ENCODE results near the gene LHFPL4. TPM values are rescaled to one million over a fixed set of nuclear protein-coding genes. Genes with fewer than 3 reads are reported as not detected.
"Not testable (repeated sequence)": the region's sequence is repeated elsewhere in the genome, so short reads cannot be mapped to it uniquely, and the experiment has no call there.

The LHFPL4 gene
- total RNA-seq, 1 experiment from 2014 or later = not detected

DNA sequence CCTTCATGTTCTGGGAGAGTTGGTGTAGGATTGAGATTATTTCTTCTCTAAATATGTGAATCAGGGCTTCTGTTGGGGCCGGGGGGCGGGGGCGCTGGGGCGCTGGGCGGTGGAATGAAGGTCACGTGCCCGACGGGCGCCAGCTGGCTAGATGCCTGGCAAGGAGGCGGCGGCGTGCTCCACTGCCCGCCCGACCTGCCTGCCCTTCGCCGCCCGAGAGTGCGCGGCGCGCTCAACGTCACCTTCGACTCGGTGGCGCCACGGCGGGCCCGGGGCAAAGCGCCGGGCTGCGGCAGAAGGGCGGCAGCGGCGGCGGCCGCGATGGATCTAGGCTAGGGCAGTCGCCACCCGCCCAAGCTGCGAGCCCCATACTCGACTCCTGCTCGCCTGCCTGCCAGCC, 47.0 kb upstream of the LHFPL4 start:
- Histone ChIP-seq H3K9ac (ENCODE audit: low read length) (no peak overlapping the region), H3K4me3 (ENCODE audit: low read length) (peak overlapping the region; percentile 21; the same call in 1 of the 2 replicates), H3K27me3 (ENCODE audit: low read length) (no peaks in the 10 kb centered on the region), H3K27ac (ENCODE audit: low read length) (no peak overlapping the region), H3K9me2 (replicated peaks; ENCODE audit: low read length) (no peaks in the 10 kb centered on the region), H3F3A (ENCODE audit: low read length, unreplicated experiment) (no peaks in the 10 kb centered on the region), H3K9me3 (ENCODE audit: low read length) (peaks cover 12% of the 10 kb centered on the region), H3K36me3 (ENCODE audit: low read depth, low read length) (no peaks in the 10 kb centered on the region), H3K4me2 (ENCODE audit: low read length) (peak overlapping the region; percentile 34; the same call in 1 of the 2 replicates), H3K4me1 (ENCODE audit: insufficient read depth, low read length) (no peaks in the 10 kb centered on the region), H4K20me1 (ENCODE audit: low read length) (no peaks in the 10 kb centered on the region), H2AFZ (ENCODE audit: low read length) (peak overlapping the region; percentile 61), H3K79me2 (ENCODE audit: low read length) (no peaks in the 10 kb centered on the region)
- no peak for DNase-seq
- POLR2A ChIA-PET (ENCODE audit: unreplicated experiment) = no interaction called here
- TF ChIP-seq EZH2 (IDR thresholded peaks at IDR 0.05; ENCODE audit: low read length, unreplicated experiment) (no peak), EZH2phosphoT487 (IDR thresholded peaks at IDR 0.05; ENCODE audit: borderline replicate concordance, low read length) (no peak)
- TF ChIP-seq, protein P1, sequence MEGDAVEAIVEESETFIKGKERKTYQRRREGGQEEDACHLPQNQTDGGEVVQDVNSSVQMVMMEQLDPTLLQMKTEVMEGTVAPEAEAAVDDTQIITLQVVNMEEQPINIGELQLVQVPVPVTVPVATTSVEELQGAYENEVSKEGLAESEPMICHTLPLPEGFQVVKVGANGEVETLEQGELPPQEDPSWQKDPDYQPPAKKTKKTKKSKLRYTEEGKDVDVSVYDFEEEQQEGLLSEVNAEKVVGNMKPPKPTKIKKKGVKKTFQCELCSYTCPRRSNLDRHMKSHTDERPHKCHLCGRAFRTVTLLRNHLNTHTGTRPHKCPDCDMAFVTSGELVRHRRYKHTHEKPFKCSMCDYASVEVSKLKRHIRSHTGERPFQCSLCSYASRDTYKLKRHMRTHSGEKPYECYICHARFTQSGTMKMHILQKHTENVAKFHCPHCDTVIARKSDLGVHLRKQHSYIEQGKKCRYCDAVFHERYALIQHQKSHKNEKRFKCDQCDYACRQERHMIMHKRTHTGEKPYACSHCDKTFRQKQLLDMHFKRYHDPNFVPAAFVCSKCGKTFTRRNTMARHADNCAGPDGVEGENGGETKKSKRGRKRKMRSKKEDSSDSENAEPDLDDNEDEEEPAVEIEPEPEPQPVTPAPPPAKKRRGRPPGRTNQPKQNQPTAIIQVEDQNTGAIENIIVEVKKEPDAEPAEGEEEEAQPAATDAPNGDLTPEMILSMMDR (conservative IDR thresholded peaks at IDR 0.05; ENCODE audit: low read depth, low read length) = no peak
- ATAC-seq = peak; percentile 51
- BruUV-seq (replicated peaks) = no TSS peak
- intact Hi-C loops (cut with micrococcal nuclease) = no loop called here
- CTCF ChIA-PET = no interaction called here

DNA sequence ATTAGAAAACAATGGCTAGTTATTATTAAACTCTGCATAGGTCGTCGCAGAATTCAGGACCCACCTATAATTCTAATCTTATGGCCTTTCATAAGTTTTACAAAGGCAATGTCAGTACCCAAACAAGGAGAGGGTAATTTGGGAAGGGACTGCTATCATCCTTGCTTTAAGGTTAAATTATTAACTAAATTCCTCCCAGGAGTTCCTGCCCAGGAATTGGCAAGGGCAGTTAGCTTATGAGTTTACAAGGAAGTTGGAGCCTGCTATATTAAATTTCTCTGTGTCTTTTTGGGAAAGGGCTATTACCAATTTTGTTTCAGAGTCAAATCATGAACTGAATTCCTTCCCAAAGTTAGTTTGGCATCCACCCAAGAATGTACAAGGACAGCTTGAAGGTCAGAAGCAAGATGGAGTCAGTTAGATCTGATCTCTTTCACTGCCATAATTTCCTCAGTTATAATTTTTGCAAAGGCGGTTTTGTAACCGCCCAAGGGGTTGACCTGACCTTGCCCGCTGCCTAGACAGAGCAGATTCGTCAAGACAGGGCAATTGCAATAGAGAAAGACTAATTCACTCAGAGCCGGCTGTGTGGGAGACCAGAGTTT, 45.3 kb upstream of the LHFPL4 start:
- Histone ChIP-seq H3K36me3 (ENCODE audit: low read depth, low read length) (no peaks in the 10 kb centered on the region), H3K27me3 (ENCODE audit: low read length) (no peaks in the 10 kb centered on the region), H3K4me2 (ENCODE audit: low read length) (no peak overlapping the region), H3K4me1 (ENCODE audit: insufficient read depth, low read length) (no peaks in the 10 kb centered on the region), H3K9me2 (replicated peaks; ENCODE audit: low read length) (no peaks in the 10 kb centered on the region), H3K79me2 (ENCODE audit: low read length) (no peaks in the 10 kb centered on the region), H3K27ac (ENCODE audit: low read length) (no peak overlapping the region), H3K9me3 (ENCODE audit: low read length) (0 out of 2 replicates have a peak, but pooled peaks cover 4% of the 10 kb centered on the region), H3K4me3 (ENCODE audit: low read length) (no peak overlapping the region), H3K9ac (ENCODE audit: low read length) (no peak overlapping the region), H2AFZ (ENCODE audit: low read length) (no peak overlapping the region), H4K20me1 (ENCODE audit: low read length) (no peaks in the 10 kb centered on the region), H3F3A (ENCODE audit: low read length, unreplicated experiment) (no peaks in the 10 kb centered on the region)
- ChIA-PET CTCF (no interaction called here), POLR2A (ENCODE audit: unreplicated experiment) (interaction anchor here (0.6 kb wide), 1 partner anchor 27 kb away, joined by 3 read pairs; no protein-coding TSS in a partner anchor)
- intact Hi-C loops (cut with micrococcal nuclease) = no loop called here
- TF ChIP-seq, protein P1 (conservative IDR thresholded peaks at IDR 0.05; ENCODE audit: low read depth, low read length) = no peak
- no peak for TF ChIP-seq EZH2 (IDR thresholded peaks at IDR 0.05; ENCODE audit: low read length, unreplicated experiment)
- TF ChIP-seq EZH2phosphoT487 (IDR thresholded peaks at IDR 0.05; ENCODE audit: borderline replicate concordance, low read length) = no peak
- ATAC-seq (no peak), DNase-seq (no peak)
- BruUV-seq (replicated peaks) = no TSS peak

DNA sequence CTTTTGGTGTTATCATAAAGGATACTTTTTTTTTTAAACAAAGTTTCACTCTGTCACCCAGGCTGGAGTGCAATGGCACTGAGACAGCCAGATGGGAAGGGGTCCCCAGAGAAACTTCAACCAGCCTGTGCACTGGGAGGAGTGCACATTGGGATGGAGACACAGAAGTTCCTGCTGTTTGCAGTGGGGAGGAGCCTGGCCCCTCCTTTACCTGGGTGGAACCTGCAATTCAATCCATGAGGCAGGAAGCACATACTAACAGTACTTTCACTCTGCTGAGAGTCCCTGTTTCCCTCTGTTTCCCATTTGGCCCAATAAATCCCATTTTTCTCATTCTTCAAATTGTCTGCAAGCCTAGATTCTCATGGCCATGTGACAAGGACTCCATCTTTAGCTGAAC, 42.3 kb upstream of the LHFPL4 start:
- H2AFZ ChIP-seq (ENCODE audit: low read length) = no peak overlapping the region

DNA sequence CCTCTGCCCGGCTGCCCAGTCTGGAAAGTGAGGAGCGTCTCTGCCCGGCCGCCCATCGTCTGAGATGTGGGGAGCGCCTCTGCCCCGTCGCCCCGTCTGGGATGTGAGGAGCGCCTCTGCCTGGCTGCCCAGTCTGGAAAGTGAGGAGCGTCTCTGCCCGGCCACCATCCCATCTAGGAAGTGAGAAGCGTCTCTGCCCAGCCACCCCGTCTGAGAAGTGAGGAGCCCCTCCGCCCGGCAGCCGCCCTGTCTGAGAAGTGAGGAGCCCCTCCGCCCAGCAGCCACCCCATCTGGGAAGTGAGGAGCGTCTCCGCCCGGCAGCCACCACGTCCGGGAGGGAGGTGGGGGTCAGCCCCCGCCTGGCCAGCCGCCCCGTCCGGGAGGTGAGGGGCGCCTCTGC, 38.2 kb upstream of the LHFPL4 start:
- ATAC-seq; CTCF ChIA-PET; intact Hi-C loops (cut with micrococcal nuclease); H3K4me3 ChIP-seq (ENCODE audit: low read length); BruUV-seq (replicated peaks); H3K27me3 ChIP-seq (ENCODE audit: low read length); H3K79me2 ChIP-seq (ENCODE audit: low read length); H3K4me1 ChIP-seq (ENCODE audit: insufficient read depth, low read length); H2AFZ ChIP-seq (ENCODE audit: low read length); H3K9ac ChIP-seq (ENCODE audit: low read length); H3F3A ChIP-seq (ENCODE audit: low read length, unreplicated experiment); DNase-seq; H3K36me3 ChIP-seq (ENCODE audit: low read depth, low read length); H3K9me2 ChIP-seq (replicated peaks; ENCODE audit: low read length); H4K20me1 ChIP-seq (ENCODE audit: low read length); H3K27ac ChIP-seq (ENCODE audit: low read length); POLR2A ChIA-PET (ENCODE audit: unreplicated experiment); H3K4me2 ChIP-seq (ENCODE audit: low read length); H3K9me3 ChIP-seq (ENCODE audit: low read length): not testable (repeated sequence)

More for the DNA sequence above, 42.3 kb upstream of the LHFPL4 start:
- Histone ChIP-seq H3K79me2 (ENCODE audit: low read length) (no peaks in the 10 kb centered on the region), H3K27me3 (ENCODE audit: low read length) (no peaks in the 10 kb centered on the region), H3K9me3 (ENCODE audit: low read length) (0 out of 2 replicates have a peak, but pooled peaks cover 4% of the 10 kb centered on the region), H3K9ac (ENCODE audit: low read length) (no peak overlapping the region), H4K20me1 (ENCODE audit: low read length) (no peaks in the 10 kb centered on the region), H3K4me3 (ENCODE audit: low read length) (no peak overlapping the region), H3K4me2 (ENCODE audit: low read length) (no peak overlapping the region), H3K27ac (ENCODE audit: low read length) (no peak overlapping the region), H3K9me2 (replicated peaks; ENCODE audit: low read length) (no peaks in the 10 kb centered on the region), H3K4me1 (ENCODE audit: insufficient read depth, low read length) (no peaks in the 10 kb centered on the region), H3K36me3 (ENCODE audit: low read depth, low read length) (no peaks in the 10 kb centered on the region), H3F3A (ENCODE audit: low read length, unreplicated experiment) (no peaks in the 10 kb centered on the region)
- POLR2A ChIA-PET (ENCODE audit: unreplicated experiment) = no interaction called here
- no TSS peak for BruUV-seq (replicated peaks)
- TF ChIP-seq EZH2phosphoT487 (IDR thresholded peaks at IDR 0.05; ENCODE audit: borderline replicate concordance, low read length) (no peak), EZH2 (IDR thresholded peaks at IDR 0.05; ENCODE audit: low read length, unreplicated experiment) (no peak)
- TF ChIP-seq, protein P1 (conservative IDR thresholded peaks at IDR 0.05; ENCODE audit: low read depth, low read length) = no peak
- no peak for ATAC-seq
- intact Hi-C loops (cut with micrococcal nuclease) = no loop called here
- no peak for DNase-seq
- CTCF ChIA-PET = no interaction called here

Data from PC-3 (cell line).